Transverse colon (tissue), 4 donors: Measurements from ENCODE around the gene FSCN2. TPM values are rescaled to one million over a fixed set of nuclear protein-coding genes. Genes with fewer than 3 reads are reported as not detected.

ENCODE experiments used
- DNase-seq: peaks from one replicate; pipeline ENCODE4 v3.0.0-alpha.2; 2019
- H3K27ac ChIP-seq, 4 donors: fragments of 200-600 bp; sonication (generic); 2 replicates each; pipeline ENCODE4 v1.5.1; 2016 to 2018; ENCODE audit warnings: inconsistent platforms in 4 of 4
- H3K27me3 ChIP-seq: fragments of 200-600 bp; sonication (generic); 2 replicates; pipeline ENCODE4 v1.5.1; 2017; ENCODE audit warnings: inconsistent platforms
- H3K36me3 ChIP-seq, 4 donors: fragments of 200-600 bp; sonication (generic); 2 replicates each; pipeline ENCODE4 v1.5.1; 2017 to 2019; ENCODE audit warnings: inconsistent platforms in 4 of 4
- H3K4me1 ChIP-seq, 4 donors: fragments of 200-600 bp; sonication (generic); 2 replicates each; pipeline ENCODE4 v1.5.1; 2017 to 2020; ENCODE audit warnings: inconsistent platforms in 4 of 4
- H3K4me3 ChIP-seq, 4 donors: fragments of 200-600 bp; sonication (generic); 1 replicate in 1 of 4; 2 replicates in 3 of 4; pipeline versions ENCODE4 v1.5.1 to v1.6.1; 2017 to 2019; ENCODE audit warnings: inconsistent platforms in 4 of 4
- H3K9me3 ChIP-seq, 2 donors: fragments of 200-600 bp; sonication (generic); 2 replicates each; pipeline ENCODE4 v1.5.1; 2017 to 2019; ENCODE audit warnings: inconsistent platforms in 2 of 2
- CTCF ChIP-seq, 5 experiments: fragments of 200-600 bp in 3 of 5; fragments of 450-650 bp in 2 of 5; sonication (generic) in 3 of 5; IDR thresholded peaks; 1 replicate in 2 of 5; 2 replicates in 3 of 5; pipeline ENCODE4 v1.5.1; 2016 to 2017; ENCODE audit warnings: antibody characterized with exemption in 5 of 5, inconsistent platforms in 3 of 5, mild to moderate bottlenecking in 2 of 5, moderate library complexity in 1 of 5
- EP300 ChIP-seq: sonication (generic); formaldehyde crosslinking; IDR thresholded peaks from one replicate; pipeline ENCODE4 v1.6.1; 2017; ENCODE audit warnings: antibody characterized with exemption, low read depth
- POLR2A ChIP-seq: fragments of 450-650 bp; IDR thresholded peaks from one replicate; pipeline ENCODE4 v1.6.1; 2016; ENCODE audit warnings: antibody characterized with exemption, mild to moderate bottlenecking, moderate library complexity
- POLR2AphosphoS5 ChIP-seq, 3 donors: sonication (generic); formaldehyde crosslinking; IDR thresholded peaks; one replicate each; pipeline ENCODE4 v1.6.1; 2016; ENCODE audit warnings: antibody characterized with exemption in 3 of 3
- WGBS, 2 donors: methylation state at CpG; one replicate each; pipeline ENCODE4 v1.1.5; 2018; ENCODE audit warnings: low coverage in 1 of 2; 5-methylcytosine and 5-hydroxymethylcytosine counted together
- in situ Hi-C, 4 donors: fragments of 200-750 bp; cut with MboI; loops; one replicate each; pipeline versions ENCODE4 v1.15.0 to v1.15.1; 2017; ENCODE audit warnings: low sequenced_read_pairs in 3 of 4, low pct_ligation_motif_present in 1 of 4, low pct_unique_long_range_greater_than_20kb in 1 of 4
- intact Hi-C: fragments of 100-400 bp; cut with DNase I; formaldehyde crosslinking; loops from one replicate; pipeline ENCODE4 v1.15.1; 2023; ENCODE audit warnings: low total_unique reads
- total RNA-seq, 4 donors: library from RNA; depleted of rRNA; stranded (reverse); fragments of >200 nt; gene quantifications; one replicate each; pipeline ENCODE4 v1.1.0, GENCODE V29; 2016

Gene FSCN2
- total RNA-seq, 4 donors from 2014 or later: 2.3 to 36.4 (median 17.2) TPM

- Histone ChIP-seq H3K4me1 (peaks cover 7 to 22% (median 17%) of the 10 kb centered on the region in 4 donors), H3K4me3 (no peak overlapping the region), H3K27ac (no peak overlapping the region), H3K9me3 (no peaks in the 10 kb centered on the region), H3K27me3 (peaks cover 47% of the 10 kb centered on the region), H3K36me3 (no peaks in the 10 kb centered on the region)
- in situ Hi-C loops (no loop called here), intact Hi-C loops (loop anchor here (5.0 to 10.0 kb wide), 2 partner anchors 278 to 1080 kb away; no protein-coding TSS in a partner anchor)
- TF ChIP-seq POLR2A (no peak), POLR2AphosphoS5 (IDR thresholded peaks at IDR 0.05) (no peak), CTCF (IDR thresholded peaks at IDR 0.05) (no peak), EP300 (no peak)
- DNase-seq: no peak
- 74 to 96% methylated on average over 2 to 8 of the region's 11 CpGs for WGBS, 2 donors
Measured at GRCh38 chr17:81532490-81533287, 4.5 kb downstream of the FSCN2 start.

DNA sequence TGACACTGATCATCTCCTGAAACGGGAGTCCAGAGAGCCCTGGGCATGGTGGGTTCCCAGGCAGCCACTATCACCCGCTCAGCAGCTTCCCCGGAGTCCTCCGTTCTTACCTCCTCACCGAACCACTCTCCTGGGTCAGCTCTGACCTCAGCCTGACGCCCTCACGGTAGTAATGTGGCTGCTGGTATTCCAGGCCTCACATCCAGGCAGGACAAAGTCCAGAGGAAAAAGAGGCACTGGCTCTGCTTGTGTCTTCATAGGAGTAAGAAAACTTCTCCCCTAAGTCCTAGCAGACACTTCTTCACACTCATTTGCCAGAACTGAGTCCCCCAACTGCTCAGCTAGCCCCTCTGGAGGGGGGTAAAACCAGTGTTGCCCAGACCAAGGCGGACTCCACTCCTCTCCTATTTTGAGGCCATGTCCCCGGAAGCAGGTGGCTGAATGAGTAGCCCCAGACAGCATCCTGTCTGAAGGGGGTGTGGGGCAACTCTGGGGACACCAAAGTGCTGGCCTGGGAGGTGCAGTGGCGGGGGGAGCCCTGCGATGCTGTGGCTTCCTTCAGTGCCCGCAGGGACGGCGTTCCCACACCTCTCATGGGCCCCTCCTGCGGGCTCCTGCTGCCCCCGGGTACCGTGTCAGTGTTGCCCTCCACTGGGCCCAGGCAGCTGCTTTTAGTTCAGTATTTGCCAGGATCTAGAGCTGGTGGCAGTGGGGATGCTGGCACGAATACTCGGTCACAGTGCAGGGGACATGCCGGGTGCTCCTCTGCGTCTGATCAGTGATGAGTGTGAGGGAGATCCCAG is 5.4 kb downstream of the FSCN2 start:
- Histone ChIP-seq H3K27ac (no peak overlapping the region), H3K4me1 (peaks cover 7 to 17% (median 13%) of the 10 kb centered on the region in 4 donors), H3K4me3 (no peak overlapping the region), H3K9me3 (no peaks in the 10 kb centered on the region), H3K27me3 (peaks cover 44% of the 10 kb centered on the region), H3K36me3 (no peaks in the 10 kb centered on the region)
- DNase-seq: no peak
- WGBS, 2 donors: 55% methylated on average over 21 of the region's 21 CpGs; no CpG with 5 or more reads in 1 of the 2 donors
- intact Hi-C loops (loop anchor here (5.0 to 10.0 kb wide), 2 partner anchors 279 to 1079 kb away; no protein-coding TSS in a partner anchor), in situ Hi-C loops (no loop called here)
- TF ChIP-seq POLR2A: no peak
- no peak for TF ChIP-seq EP300
- no peak for TF ChIP-seq POLR2AphosphoS5 (IDR thresholded peaks at IDR 0.05)
- no peak for TF ChIP-seq CTCF (IDR thresholded peaks at IDR 0.05)

DNA sequence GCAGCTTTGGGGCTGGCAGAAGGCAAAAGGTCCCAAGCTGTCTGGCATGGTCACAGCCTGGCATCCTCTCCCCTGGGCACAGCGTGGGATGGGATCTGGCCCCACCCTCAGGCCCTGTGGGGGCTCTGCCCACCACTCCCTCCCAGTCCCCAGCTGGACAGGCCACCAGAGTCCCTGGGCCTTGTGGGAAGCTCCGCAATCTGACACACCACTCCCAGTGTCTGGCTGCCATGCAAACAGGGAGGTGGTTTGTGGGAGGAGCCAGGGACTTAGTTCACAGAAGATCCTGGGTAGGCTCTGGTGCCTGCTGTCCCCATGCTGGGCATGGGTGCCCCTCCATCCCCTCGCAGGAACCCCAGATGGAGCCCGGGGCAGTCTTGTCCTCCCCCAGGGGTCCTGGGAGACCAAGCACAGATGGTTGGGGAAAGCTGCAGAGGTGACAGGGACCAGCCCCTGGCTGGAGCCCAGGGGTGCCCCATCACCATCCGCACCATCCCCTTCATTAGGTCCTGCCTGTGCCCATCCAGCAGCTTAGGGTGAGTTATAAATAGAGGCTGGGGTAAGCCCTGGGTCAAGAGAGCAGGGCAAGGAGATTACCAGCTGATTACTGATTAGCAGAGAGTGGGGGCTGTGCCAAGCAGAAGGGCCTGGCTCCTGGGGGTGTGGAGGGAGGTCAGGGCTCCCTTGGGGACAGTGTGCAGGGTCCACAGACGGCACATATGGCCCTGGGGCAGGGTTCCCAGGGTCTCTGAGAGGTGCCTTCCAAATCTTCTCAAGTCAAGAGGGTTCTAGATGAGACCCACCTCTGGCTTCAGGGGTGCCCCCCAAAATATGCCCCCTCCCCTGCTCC is 6.2 kb downstream of the FSCN2 start:
- no peaks in the 10 kb centered on the region for H3K9me3 ChIP-seq
- in situ Hi-C loops (no loop called here), intact Hi-C loops (loop anchor here (5.0 to 10.0 kb wide), 2 partner anchors 280 to 1078 kb away; no protein-coding TSS in a partner anchor)
- WGBS, 2 donors: 43% methylated on average over 6 of the region's 6 CpGs; no CpG with 5 or more reads in 1 of the 2 donors
- DNase-seq: no peak
- H3K4me1 ChIP-seq: peaks cover 7 to 17% (median 11%) of the 10 kb centered on the region in 4 donors
- no peak for TF ChIP-seq POLR2AphosphoS5 (IDR thresholded peaks at IDR 0.05)
- no peak for TF ChIP-seq POLR2A
- TF ChIP-seq EP300: no peak
- TF ChIP-seq CTCF (IDR thresholded peaks at IDR 0.05): no peak
- no peak overlapping the region for H3K27ac ChIP-seq
- H3K27me3 ChIP-seq: peaks cover 35% of the 10 kb centered on the region
- H3K4me3 ChIP-seq: no peak overlapping the region
- H3K36me3 ChIP-seq: no peaks in the 10 kb centered on the region
